Hepatocyte (in vitro differentiated cells): ENCODE measurements around the gene ARHGAP12.

ENCODE experiments used
- EZH2 ChIP-seq: fragments of 200-600 bp; sonication (generic); IDR thresholded peaks from 2 replicates; pipeline ENCODE4 v1.6.1; 2016; ENCODE audit warnings: antibody characterized with exemption, mild to moderate bottlenecking, borderline replicate concordance
- EZH2phosphoT487 ChIP-seq: fragments of 200-600 bp; sonication (generic); IDR thresholded peaks from one replicate; pipeline ENCODE4 v1.6.1; 2018; ENCODE audit warnings: antibody characterized with exemption, mild to moderate bottlenecking, low read depth, moderate library complexity; ENCODE audit not compliant: unreplicated experiment, severe bottlenecking
- TF ChIP-seq, protein P1 (sequence below): fragments of 200-600 bp; sonication (generic); IDR thresholded peaks from 2 replicates; pipeline ENCODE4 v1.5.1; 2016; ENCODE audit warnings: antibody characterized with exemption, mild to moderate bottlenecking; ENCODE audit not compliant: poor library complexity

DNA sequence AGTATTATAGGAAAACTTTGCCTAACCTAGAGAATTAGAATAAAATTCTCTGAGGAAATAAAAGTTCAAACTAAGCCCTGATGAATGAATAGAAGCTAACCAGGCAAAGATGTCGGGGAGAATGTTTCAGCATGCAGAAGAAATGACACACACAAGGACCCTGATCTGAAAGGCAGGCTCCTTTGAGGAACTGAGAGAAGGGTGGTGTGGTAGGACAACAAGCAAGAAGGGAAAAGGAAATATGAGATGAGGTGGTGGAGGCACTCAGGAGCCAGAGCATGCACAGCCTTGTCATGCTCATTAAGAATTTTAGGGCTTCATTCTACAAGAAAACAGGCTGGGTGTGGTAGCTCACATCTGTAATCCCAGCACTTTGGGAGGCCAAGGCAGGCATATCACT is 90.6 kb downstream of the ARHGAP12 start:
- TF ChIP-seq, protein P1, sequence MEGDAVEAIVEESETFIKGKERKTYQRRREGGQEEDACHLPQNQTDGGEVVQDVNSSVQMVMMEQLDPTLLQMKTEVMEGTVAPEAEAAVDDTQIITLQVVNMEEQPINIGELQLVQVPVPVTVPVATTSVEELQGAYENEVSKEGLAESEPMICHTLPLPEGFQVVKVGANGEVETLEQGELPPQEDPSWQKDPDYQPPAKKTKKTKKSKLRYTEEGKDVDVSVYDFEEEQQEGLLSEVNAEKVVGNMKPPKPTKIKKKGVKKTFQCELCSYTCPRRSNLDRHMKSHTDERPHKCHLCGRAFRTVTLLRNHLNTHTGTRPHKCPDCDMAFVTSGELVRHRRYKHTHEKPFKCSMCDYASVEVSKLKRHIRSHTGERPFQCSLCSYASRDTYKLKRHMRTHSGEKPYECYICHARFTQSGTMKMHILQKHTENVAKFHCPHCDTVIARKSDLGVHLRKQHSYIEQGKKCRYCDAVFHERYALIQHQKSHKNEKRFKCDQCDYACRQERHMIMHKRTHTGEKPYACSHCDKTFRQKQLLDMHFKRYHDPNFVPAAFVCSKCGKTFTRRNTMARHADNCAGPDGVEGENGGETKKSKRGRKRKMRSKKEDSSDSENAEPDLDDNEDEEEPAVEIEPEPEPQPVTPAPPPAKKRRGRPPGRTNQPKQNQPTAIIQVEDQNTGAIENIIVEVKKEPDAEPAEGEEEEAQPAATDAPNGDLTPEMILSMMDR, result no peak
- no peak for TF ChIP-seq EZH2phosphoT487
- no peak for TF ChIP-seq EZH2
